ENCODE measurements around the gene ALOX12B.

DNA sequence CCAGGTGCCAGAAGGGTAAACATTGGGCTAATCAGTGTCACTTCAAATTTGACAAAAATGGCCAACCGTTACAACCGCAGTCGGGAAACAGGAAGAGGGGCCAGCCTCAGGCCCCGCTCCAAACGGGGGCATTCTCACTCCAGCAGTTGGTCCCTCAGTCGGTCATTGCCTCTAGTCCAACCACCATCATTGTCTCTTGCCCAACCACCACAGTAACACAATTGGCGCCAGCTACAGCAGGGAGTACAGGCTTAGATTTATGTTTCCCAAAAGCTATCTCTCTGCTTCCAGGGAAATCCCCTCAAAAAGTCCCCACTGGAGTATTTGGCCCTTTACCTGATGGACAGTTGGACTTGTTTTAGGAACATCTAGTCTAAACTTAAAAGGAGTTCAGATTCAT is 28.4 kb downstream of the ALOX12B start:
- TF ChIP-seq, protein P1, sequence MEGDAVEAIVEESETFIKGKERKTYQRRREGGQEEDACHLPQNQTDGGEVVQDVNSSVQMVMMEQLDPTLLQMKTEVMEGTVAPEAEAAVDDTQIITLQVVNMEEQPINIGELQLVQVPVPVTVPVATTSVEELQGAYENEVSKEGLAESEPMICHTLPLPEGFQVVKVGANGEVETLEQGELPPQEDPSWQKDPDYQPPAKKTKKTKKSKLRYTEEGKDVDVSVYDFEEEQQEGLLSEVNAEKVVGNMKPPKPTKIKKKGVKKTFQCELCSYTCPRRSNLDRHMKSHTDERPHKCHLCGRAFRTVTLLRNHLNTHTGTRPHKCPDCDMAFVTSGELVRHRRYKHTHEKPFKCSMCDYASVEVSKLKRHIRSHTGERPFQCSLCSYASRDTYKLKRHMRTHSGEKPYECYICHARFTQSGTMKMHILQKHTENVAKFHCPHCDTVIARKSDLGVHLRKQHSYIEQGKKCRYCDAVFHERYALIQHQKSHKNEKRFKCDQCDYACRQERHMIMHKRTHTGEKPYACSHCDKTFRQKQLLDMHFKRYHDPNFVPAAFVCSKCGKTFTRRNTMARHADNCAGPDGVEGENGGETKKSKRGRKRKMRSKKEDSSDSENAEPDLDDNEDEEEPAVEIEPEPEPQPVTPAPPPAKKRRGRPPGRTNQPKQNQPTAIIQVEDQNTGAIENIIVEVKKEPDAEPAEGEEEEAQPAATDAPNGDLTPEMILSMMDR (IDR thresholded peaks at IDR 0.05) = no peak
- no peak for TF ChIP-seq POLR2A (IDR thresholded peaks at IDR 0.05)

All from lower leg skin (tissue), 3 donors.